Endothelial cell of hepatic sinusoid (primary cell): ENCODE measurements around the gene TNPO3.

Source experiments
- in situ Hi-C: cut with HindIII; loops from 2 replicates; pipeline ENCODE4 v1.10.0; 2017; ENCODE audit warnings: low sequenced_read_pairs

Gene TNPO3

GRCh38 chr7:128941323-128941890, 113.5 kb downstream of the TNPO3 start:
- in situ Hi-C loops: no loop called here

- in situ Hi-C loops: no loop called here
Measured at GRCh38 chr7:128940494-128941322, 114.2 kb downstream of the TNPO3 start.

- in situ Hi-C loops: no loop called here
Measured at GRCh38 chr7:128939861-128940410, 115.0 kb downstream of the TNPO3 start.

- in situ Hi-C loops: no loop called here
Measured at GRCh38 chr7:128939075-128939860, 115.6 kb downstream of the TNPO3 start.

GRCh38 chr7:128938544-128939074, 116.3 kb downstream of the TNPO3 start:
- in situ Hi-C loops: no loop called here

- in situ Hi-C loops: no loop called here
Measured at GRCh38 chr7:128937647-128938543, 117.0 kb downstream of the TNPO3 start, which contains the start of gene IRF5. Gene IRF5, plus strand, starts transcription at chr7:128937927. Its CDS starts 4,155 bp downstream, at chr7:128942082.

GRCh38 chr7:128937271-128937646, 117.7 kb downstream of the TNPO3 start:
- in situ Hi-C loops: no loop called here

GRCh38 chr7:128936798-128937197, 118.1 kb downstream of the TNPO3 start:
- in situ Hi-C loops: no loop called here

- in situ Hi-C loops: no loop called here
Measured at GRCh38 chr7:128935342-128935730, 119.6 kb downstream of the TNPO3 start.

- in situ Hi-C loops: no loop called here
Measured at GRCh38 chr7:128934361-128935341, 120.3 kb downstream of the TNPO3 start.

GRCh38 chr7:128933180-128933891, 121.6 kb downstream of the TNPO3 start:
- in situ Hi-C loops: no loop called here

- in situ Hi-C loops: no loop called here
Measured at GRCh38 chr7:128932862-128933179, 122.1 kb downstream of the TNPO3 start.

GRCh38 chr7:128931965-128932861, 122.7 kb downstream of the TNPO3 start:
- in situ Hi-C loops: no loop called here

GRCh38 chr7:128931190-128931798, 123.6 kb downstream of the TNPO3 start:
- in situ Hi-C loops: no loop called here

GRCh38 chr7:128928882-128929788, 125.8 kb downstream of the TNPO3 start:
- in situ Hi-C loops: no loop called here
